CD14-positive monocyte (primary cell): ENCODE measurements around the gene VEPH1. TPM values are rescaled to one million over a fixed set of nuclear protein-coding genes. Genes with fewer than 3 reads are reported as not detected.

ENCODE experiments used
- DNase-seq, 3 donors: peaks; one replicate each; pipeline ENCODE4 v3.0.0-alpha.2; 2011 to 2022
- H2AFZ ChIP-seq: 2 replicates; pipeline ENCODE4 v1.6.0; 2012; ENCODE audit warnings: mild to moderate bottlenecking, low read depth, low read length, inconsistent platforms; ENCODE audit not compliant: insufficient read depth, poor library complexity, severe bottlenecking
- H3K27ac ChIP-seq, 2 donors: 1 replicate in 1 of 2; 2 replicates in 1 of 2; pipeline ENCODE4 v1.5.1; 2012 to 2013; ENCODE audit warnings: low read length in 2 of 2, control low read depth in 1 of 2, inconsistent platforms in 1 of 2, low read depth in 1 of 2, mild to moderate bottlenecking in 1 of 2
- H3K27me3 ChIP-seq, 2 donors: one replicate each; pipeline versions ENCODE4 v1.6.0 to v1.6.1; 2011 to 2013; ENCODE audit warnings: low read length in 2 of 2; ENCODE audit not compliant: control insufficient read depth in 2 of 2, insufficient read depth in 2 of 2
- H3K36me3 ChIP-seq, 2 donors: replicated peaks in 1 of 2; 1 replicate in 1 of 2; 2 replicates in 1 of 2; pipeline versions ENCODE4 v1.5.1 to v1.6.1; 2012 to 2013; ENCODE audit warnings: low read length in 2 of 2, control low read depth in 1 of 2, inconsistent platforms in 1 of 2, mild to moderate bottlenecking in 1 of 2; ENCODE audit not compliant: insufficient read depth in 2 of 2, control insufficient read depth in 1 of 2
- H3K4me1 ChIP-seq, 2 donors: 1 replicate in 1 of 2; 2 replicates in 1 of 2; pipeline versions ENCODE4 v1.5.1 to v1.6.1; 2012 to 2013; ENCODE audit warnings: low read length in 2 of 2, control low read depth in 1 of 2, inconsistent platforms in 1 of 2, mild to moderate bottlenecking in 1 of 2, moderate library complexity in 1 of 2; ENCODE audit not compliant: insufficient read depth in 2 of 2, control insufficient read depth in 1 of 2
- H3K4me2 ChIP-seq: replicated peaks from 2 replicates; pipeline ENCODE3; 2012; ENCODE audit warnings: low read length, moderate library complexity, mild to moderate bottlenecking; ENCODE audit not compliant: poor library complexity, severe bottlenecking; ENCODE audit errors: extremely low read depth
- H3K4me3 ChIP-seq, 3 experiments: fragments of 200-600 bp in 1 of 3; sonication (generic) in 1 of 3; replicated peaks in 1 of 3; 1 replicate in 2 of 3; 2 replicates in 1 of 3; pipeline ENCODE4 v1.5.1; 2011 to 2013; ENCODE audit warnings: low read length in 3 of 3, mild to moderate bottlenecking in 3 of 3, control low read depth in 2 of 3, low read depth in 2 of 3, inconsistent platforms in 1 of 3, moderate library complexity in 1 of 3
- H3K79me2 ChIP-seq: 2 replicates; pipeline ENCODE4 v1.6.0; 2012; ENCODE audit warnings: mild to moderate bottlenecking, control low read depth, inconsistent platforms, low read length, moderate library complexity; ENCODE audit not compliant: insufficient read depth
- H3K9ac ChIP-seq: 2 replicates; pipeline ENCODE4 v1.6.0; 2017; ENCODE audit warnings: low read length, mild to moderate bottlenecking; ENCODE audit not compliant: insufficient read depth, poor library complexity, severe bottlenecking
- H3K9me3 ChIP-seq, 2 donors: replicated peaks in 1 of 2; 1 replicate in 1 of 2; 2 replicates in 1 of 2; pipeline versions ENCODE4 v1.5.1 to v1.6.1; 2012 to 2013; ENCODE audit warnings: low read length in 2 of 2, control low read depth in 1 of 2; ENCODE audit not compliant: control insufficient read depth in 1 of 2, insufficient read depth in 1 of 2
- H4K20me1 ChIP-seq: 2 replicates; pipeline ENCODE4 v1.6.0; 2012; ENCODE audit warnings: mild to moderate bottlenecking, low read length, control low read depth, moderate library complexity; ENCODE audit not compliant: insufficient read depth
- H3K27ac Mint-ChIP-seq, 7 donors: one replicate each; pipeline ENCODE4 v1.8.0; 2020; ENCODE audit warnings: mild to moderate bottlenecking in 7 of 7, mixed read lengths in 7 of 7, moderate library complexity in 6 of 7, inconsistent platforms in 2 of 7
- H3K27me3 Mint-ChIP-seq, 3 donors: one replicate each; pipeline ENCODE4 v1.8.0; 2021 to 2022; ENCODE audit warnings: low read depth in 3 of 3, mild to moderate bottlenecking in 3 of 3, mixed read lengths in 3 of 3, moderate library complexity in 3 of 3, inconsistent platforms in 1 of 3
- H3K36me3 Mint-ChIP-seq, 2 donors: one replicate each; pipeline ENCODE4 v1.8.0; 2020; ENCODE audit warnings: mixed read lengths in 2 of 2, inconsistent platforms in 1 of 2, mild to moderate bottlenecking in 1 of 2
- H3K4me1 Mint-ChIP-seq: one replicate; pipeline ENCODE4 v1.8.0; 2020; ENCODE audit warnings: mild to moderate bottlenecking, mixed read lengths
- H3K4me3 Mint-ChIP-seq, 2 donors: one replicate each; pipeline ENCODE4 v1.8.0; 2020; ENCODE audit warnings: mild to moderate bottlenecking in 2 of 2, mixed read lengths in 2 of 2, moderate library complexity in 1 of 2
- H3K9me3 Mint-ChIP-seq, 7 donors: one replicate each; pipeline ENCODE4 v1.8.0; 2020 to 2022; ENCODE audit warnings: mixed read lengths in 7 of 7, mild to moderate bottlenecking in 6 of 7, moderate library complexity in 6 of 7, inconsistent platforms in 2 of 7
- WGBS: methylation state at CpG from one replicate; pipeline ENCODE4 v1.1.5; 2013; ENCODE audit warnings: missing lambda C conversion rate; ENCODE audit not compliant: insufficient coverage; 5-methylcytosine and 5-hydroxymethylcytosine counted together
- intact Hi-C, 2 donors: fragments of 100-400 bp; cut with micrococcal nuclease; formaldehyde crosslinking; loops; one replicate each; pipeline versions ENCODE4 v1.15.0 to v1.15.1; 2023
- polyA plus RNA-seq, 3 donors: library from polyadenylated mRNA; depleted of rRNA in 1 of 3; unstranded in 2 of 3; stranded (reverse) in 1 of 3; fragments of 300-500 nt in 2 of 3; fragments of >200 nt in 1 of 3; fragmentation: Illumina TruSeq in 2 of 3; gene quantifications; 1 replicate in 2 of 3; 2 replicates in 1 of 3; pipeline ENCODE4 v1.2.3, GENCODE V29; 2012 to 2021
- TF ChIP-seq, protein P1 (sequence below): fragments of 200-600 bp; IDR thresholded peaks from one replicate; pipeline ENCODE4 v1.8.0; 2022; ENCODE audit warnings: antibody characterized with exemption, mild to moderate bottlenecking

Gene VEPH1
- polyA plus RNA-seq, 3 donors, result 0.44 TPM; not detected in 2

DNA sequence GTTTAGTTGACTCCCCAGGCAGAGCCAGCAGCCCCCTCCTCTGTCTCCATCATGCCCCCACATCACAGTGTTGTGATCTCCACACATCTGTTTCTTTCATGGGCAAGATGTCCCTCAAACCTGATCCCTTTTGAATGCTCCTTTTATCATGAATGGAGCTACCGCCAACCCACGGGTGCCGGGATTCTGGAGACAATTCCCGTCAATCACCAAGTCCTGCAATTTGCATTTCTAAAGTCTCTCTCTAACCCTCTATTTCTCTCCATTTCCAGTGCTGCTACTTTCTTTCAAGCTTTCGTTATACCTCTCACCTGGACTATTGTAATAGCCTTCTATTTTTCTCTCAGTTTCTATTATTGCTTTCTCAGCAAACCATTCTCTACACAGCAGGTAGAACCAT is 253.6 kb downstream of the VEPH1 start:
- 97% methylated on average over 5 of the region's 5 CpGs for WGBS
- peaks cover 0 to 1% (median 1%) of the 10 kb centered on the region in 3 donors for H3K27me3 Mint-ChIP-seq

DNA sequence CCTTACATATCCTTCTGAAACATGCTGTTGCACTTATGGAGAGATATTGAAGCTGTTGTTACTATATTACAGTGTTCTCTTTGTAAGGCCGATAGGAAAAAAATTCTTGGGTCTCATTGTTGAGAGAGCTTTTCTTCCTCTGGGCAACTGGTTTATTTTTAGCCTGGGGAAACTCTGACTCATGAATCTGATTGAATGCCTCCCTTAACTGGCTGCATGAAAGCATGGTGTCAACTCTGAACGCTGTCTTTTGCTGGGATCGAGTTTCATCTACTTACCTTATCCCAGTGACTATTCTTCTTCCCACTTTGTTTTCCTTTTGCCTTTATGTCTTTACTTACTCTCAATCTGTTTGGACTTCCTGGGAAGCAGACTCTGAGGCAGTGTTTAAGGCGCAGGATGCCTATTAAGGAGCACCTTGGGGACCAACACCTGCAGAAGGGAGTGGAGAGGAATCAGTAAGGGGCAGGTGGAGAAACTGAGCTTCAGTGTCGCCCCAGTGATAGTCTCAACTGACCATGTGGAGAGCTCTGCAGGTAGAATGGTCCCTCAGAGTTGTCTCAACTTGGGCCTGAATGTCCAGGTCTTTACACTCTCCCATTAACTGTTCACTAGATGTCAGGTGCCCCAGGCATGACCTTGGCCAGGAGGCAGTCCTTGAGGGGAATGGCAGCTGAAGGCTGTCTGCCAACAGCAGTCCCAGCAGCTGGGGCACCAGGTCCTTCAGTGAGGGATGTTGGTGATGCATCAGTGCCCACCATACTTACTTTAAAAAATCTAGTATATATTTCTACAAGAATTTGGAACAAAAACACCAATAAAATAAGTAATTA is 254.4 kb downstream of the VEPH1 start:
- H3K9me3 Mint-ChIP-seq, result no peaks in the 10 kb centered on the region
- no peaks in the 10 kb centered on the region for H3K36me3 Mint-ChIP-seq
- Histone ChIP-seq H3K27me3 (no peaks in the 10 kb centered on the region), H3K4me1 (no peaks in the 10 kb centered on the region), H3K9ac (no peak overlapping the region), H2AFZ (no peak overlapping the region), H3K27ac (no peak overlapping the region), H3K4me3 (no peak overlapping the region), H4K20me1 (no peaks in the 10 kb centered on the region), H3K36me3 (no peaks in the 10 kb centered on the region), H3K4me2 (no peak overlapping the region), H3K9me3 (no peaks in the 10 kb centered on the region), H3K79me2 (no peaks in the 10 kb centered on the region)
- no peak overlapping the region for H3K27ac Mint-ChIP-seq
- no peak overlapping the region for H3K4me3 Mint-ChIP-seq
- 50% methylated on average over 2 of the region's 5 CpGs for WGBS
- no peak for DNase-seq
- H3K4me1 Mint-ChIP-seq, result peaks cover 11% of the 10 kb centered on the region
- TF ChIP-seq, protein P1, sequence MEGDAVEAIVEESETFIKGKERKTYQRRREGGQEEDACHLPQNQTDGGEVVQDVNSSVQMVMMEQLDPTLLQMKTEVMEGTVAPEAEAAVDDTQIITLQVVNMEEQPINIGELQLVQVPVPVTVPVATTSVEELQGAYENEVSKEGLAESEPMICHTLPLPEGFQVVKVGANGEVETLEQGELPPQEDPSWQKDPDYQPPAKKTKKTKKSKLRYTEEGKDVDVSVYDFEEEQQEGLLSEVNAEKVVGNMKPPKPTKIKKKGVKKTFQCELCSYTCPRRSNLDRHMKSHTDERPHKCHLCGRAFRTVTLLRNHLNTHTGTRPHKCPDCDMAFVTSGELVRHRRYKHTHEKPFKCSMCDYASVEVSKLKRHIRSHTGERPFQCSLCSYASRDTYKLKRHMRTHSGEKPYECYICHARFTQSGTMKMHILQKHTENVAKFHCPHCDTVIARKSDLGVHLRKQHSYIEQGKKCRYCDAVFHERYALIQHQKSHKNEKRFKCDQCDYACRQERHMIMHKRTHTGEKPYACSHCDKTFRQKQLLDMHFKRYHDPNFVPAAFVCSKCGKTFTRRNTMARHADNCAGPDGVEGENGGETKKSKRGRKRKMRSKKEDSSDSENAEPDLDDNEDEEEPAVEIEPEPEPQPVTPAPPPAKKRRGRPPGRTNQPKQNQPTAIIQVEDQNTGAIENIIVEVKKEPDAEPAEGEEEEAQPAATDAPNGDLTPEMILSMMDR, result no peak
- intact Hi-C loops, result no loop called here
- H3K27me3 Mint-ChIP-seq, result peaks cover 0 to 1% (median 1%) of the 10 kb centered on the region in 3 donors

More for the DNA sequence above, 253.6 kb downstream of the VEPH1 start:
- no peaks in the 10 kb centered on the region for H3K27me3 ChIP-seq
- Mint-ChIP-seq H3K4me3 (no peak overlapping the region), H3K27ac (peak overlapping the region in 1 of 7 donors; percentile 6), H3K36me3 (no peaks in the 10 kb centered on the region), H3K9me3 (no peaks in the 10 kb centered on the region), H3K4me1 (peaks cover 11% of the 10 kb centered on the region)
- H3K79me2 ChIP-seq, result no peaks in the 10 kb centered on the region
- TF ChIP-seq, protein P1, result no peak
- no peaks in the 10 kb centered on the region for H3K36me3 ChIP-seq
- no peak overlapping the region for H3K4me2 ChIP-seq
- intact Hi-C loops, result no loop called here
- no peaks in the 10 kb centered on the region for H3K4me1 ChIP-seq
- H3K9me3 ChIP-seq, result no peaks in the 10 kb centered on the region
- H3K4me3 ChIP-seq, result no peak overlapping the region
- H3K9ac ChIP-seq, result no peak overlapping the region
- no peak overlapping the region for H2AFZ ChIP-seq
- no peaks in the 10 kb centered on the region for H4K20me1 ChIP-seq
- H3K27ac ChIP-seq, result no peak overlapping the region
- DNase-seq, result no peak
